Chondrocyte (in vitro differentiated cells): ENCODE results near the gene COL11A1. TPM values are rescaled to one million over a fixed set of nuclear protein-coding genes. Genes with fewer than 3 reads are reported as not detected.
A peak's percentile ranks its signal among the peaks of the same experiment; 100 is the strongest.

ENCODE experiments used
- DNase-seq: peaks from one replicate; pipeline ENCODE4 v3.0.0; 2021; ENCODE audit warnings: mixed read lengths, low spot score
- H3K27ac Mint-ChIP-seq: one replicate; pipeline ENCODE4 v1.8.0; 2021; ENCODE audit warnings: mild to moderate bottlenecking, moderate library complexity, mixed read lengths; ENCODE audit not compliant: unreplicated experiment
- H3K27me3 Mint-ChIP-seq: 2 replicates; pipeline ENCODE4 v1.8.0; 2021; ENCODE audit warnings: low read depth, mixed read lengths
- H3K36me3 Mint-ChIP-seq: 2 replicates; pipeline ENCODE4 v1.8.0; 2021; ENCODE audit warnings: low read depth, mixed read lengths
- H3K4me1 Mint-ChIP-seq: 2 replicates; pipeline ENCODE4 v1.8.0; 2021; ENCODE audit warnings: low read depth, mild to moderate bottlenecking, mixed read lengths
- H3K4me3 Mint-ChIP-seq: one replicate; pipeline ENCODE4 v1.8.0; 2021; ENCODE audit warnings: mild to moderate bottlenecking, moderate library complexity, mixed read lengths; ENCODE audit not compliant: unreplicated experiment
- H3K9me3 Mint-ChIP-seq: 2 replicates; pipeline ENCODE4 v1.8.0; 2021; ENCODE audit warnings: low read depth, mixed read lengths
- total RNA-seq: library from RNA; stranded (reverse); gene quantifications from 3 replicates; pipeline ENCODE4 v1.2.1, GENCODE V29; 2021
- TF ChIP-seq, protein P1 (sequence below): fragments of 200-600 bp; sonication (generic); IDR thresholded peaks from 2 replicates; pipeline ENCODE4 v1.5.0; 2021; ENCODE audit warnings: antibody characterized with exemption, mild to moderate bottlenecking, moderate library complexity

COL11A1 gene
- total RNA-seq, 1 donor from 2014 or later = 1,042 TPM

DNA sequence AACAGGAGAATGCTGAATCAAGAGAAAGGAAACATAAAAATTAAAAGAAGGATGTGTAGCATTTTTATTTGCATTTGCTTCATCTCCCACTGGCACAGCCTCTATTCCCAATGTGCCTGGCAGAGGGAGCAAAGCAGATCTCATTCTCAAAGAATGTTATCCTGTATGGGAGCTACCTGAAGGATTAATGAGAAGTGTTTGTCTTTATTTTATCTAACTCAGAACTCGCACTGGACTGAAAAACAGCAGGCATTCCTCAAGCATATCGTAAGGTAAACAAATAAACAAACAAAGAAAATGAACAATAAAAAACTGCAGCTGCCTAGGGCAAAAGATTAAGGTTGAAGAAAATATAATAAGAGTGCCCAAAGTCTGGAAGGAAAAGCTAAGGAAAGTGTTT, 12.7 kb upstream of the COL11A1 start:
- no peak overlapping the region for H3K27ac Mint-ChIP-seq
- no peaks in the 10 kb centered on the region for H3K27me3 Mint-ChIP-seq
- no peaks in the 10 kb centered on the region for H3K4me1 Mint-ChIP-seq
- H3K9me3 Mint-ChIP-seq = peaks cover 17% of the 10 kb centered on the region
- no peak overlapping the region for H3K4me3 Mint-ChIP-seq
- DNase-seq = no peak
- TF ChIP-seq, protein P1, sequence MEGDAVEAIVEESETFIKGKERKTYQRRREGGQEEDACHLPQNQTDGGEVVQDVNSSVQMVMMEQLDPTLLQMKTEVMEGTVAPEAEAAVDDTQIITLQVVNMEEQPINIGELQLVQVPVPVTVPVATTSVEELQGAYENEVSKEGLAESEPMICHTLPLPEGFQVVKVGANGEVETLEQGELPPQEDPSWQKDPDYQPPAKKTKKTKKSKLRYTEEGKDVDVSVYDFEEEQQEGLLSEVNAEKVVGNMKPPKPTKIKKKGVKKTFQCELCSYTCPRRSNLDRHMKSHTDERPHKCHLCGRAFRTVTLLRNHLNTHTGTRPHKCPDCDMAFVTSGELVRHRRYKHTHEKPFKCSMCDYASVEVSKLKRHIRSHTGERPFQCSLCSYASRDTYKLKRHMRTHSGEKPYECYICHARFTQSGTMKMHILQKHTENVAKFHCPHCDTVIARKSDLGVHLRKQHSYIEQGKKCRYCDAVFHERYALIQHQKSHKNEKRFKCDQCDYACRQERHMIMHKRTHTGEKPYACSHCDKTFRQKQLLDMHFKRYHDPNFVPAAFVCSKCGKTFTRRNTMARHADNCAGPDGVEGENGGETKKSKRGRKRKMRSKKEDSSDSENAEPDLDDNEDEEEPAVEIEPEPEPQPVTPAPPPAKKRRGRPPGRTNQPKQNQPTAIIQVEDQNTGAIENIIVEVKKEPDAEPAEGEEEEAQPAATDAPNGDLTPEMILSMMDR = no peak
- no peaks in the 10 kb centered on the region for H3K36me3 Mint-ChIP-seq

DNA sequence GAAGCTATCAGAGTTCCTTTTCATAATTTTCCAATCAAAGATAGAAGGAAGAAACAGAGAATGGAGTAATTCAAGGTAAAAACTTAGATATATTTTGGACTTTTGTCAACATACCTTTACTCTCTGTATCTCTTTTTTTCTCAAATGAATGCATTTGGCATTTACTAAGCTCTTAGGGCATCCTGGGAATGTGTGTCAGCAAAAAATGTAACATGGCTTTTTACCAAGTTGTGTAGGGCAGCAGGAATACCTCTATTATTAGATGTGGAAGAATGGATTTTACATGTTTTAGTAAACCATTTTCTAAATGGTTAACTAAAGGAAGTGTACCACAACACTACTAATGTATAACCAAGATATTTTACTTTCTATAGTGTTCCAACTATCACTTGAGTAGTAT, 4.2 kb upstream of the COL11A1 start:
- peak overlapping the region; percentile 53 for H3K27ac Mint-ChIP-seq
- no peak for DNase-seq
- peaks cover 4% of the 10 kb centered on the region for H3K9me3 Mint-ChIP-seq

DNA sequence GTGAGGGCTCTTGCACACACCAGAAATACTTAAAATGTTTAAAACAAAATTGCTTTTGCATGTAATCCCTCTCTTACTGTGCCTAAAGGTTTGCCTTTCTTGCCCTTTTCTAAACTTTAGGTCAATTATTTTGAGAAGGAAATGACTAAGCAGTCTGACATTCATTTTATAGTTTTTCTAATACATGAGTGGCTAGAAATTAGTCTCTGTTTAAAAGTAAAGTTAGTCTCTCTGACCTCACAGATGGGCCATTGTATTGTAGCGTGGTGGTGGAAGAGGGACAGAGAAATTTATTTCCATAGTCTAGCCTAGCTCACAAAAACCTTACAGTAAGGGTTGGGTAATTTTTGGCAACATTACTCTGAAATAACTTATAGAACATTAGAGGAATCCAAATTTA, 3.6 kb upstream of the COL11A1 start:
- Mint-ChIP-seq H3K36me3 (no peaks in the 10 kb centered on the region), H3K9me3 (no peaks in the 10 kb centered on the region), H3K4me3 (no peak overlapping the region), H3K27ac (peak overlapping the region; percentile 53), H3K27me3 (no peaks in the 10 kb centered on the region), H3K4me1 (peaks cover 43% of the 10 kb centered on the region)
- no peak for DNase-seq
- TF ChIP-seq, protein P1 = no peak

More for the DNA sequence above, 4.2 kb upstream of the COL11A1 start:
- H3K4me3 Mint-ChIP-seq = no peak overlapping the region
- peaks cover 43% of the 10 kb centered on the region for H3K4me1 Mint-ChIP-seq
- H3K27me3 Mint-ChIP-seq = no peaks in the 10 kb centered on the region
- no peaks in the 10 kb centered on the region for H3K36me3 Mint-ChIP-seq
- TF ChIP-seq, protein P1 = no peak

DNA sequence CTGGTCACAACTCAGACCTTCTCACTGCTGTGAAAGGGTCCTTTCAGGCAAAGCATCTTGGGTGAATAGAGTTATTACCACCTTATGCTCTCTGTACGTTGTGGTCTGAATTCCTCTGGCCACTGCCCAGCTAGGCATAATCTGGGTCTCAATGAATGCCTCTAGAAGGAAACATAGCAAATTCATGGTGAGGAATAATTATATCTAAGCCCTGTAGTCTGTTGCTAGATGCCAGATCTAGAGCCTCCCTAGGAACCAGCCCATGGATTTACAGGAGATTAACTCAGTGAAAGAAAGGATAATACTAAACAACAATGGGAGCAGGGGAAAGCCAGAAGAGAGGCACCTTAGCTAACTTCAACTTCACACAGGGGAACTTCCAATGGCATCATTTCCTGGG, 2.4 kb upstream of the COL11A1 start:
- H3K27me3 Mint-ChIP-seq = no peaks in the 10 kb centered on the region
- DNase-seq = no peak
- no peaks in the 10 kb centered on the region for H3K36me3 Mint-ChIP-seq
- no peak overlapping the region for H3K27ac Mint-ChIP-seq
- H3K4me1 Mint-ChIP-seq = peaks cover 43% of the 10 kb centered on the region
- no peak overlapping the region for H3K4me3 Mint-ChIP-seq
- TF ChIP-seq, protein P1 = no peak
- no peaks in the 10 kb centered on the region for H3K9me3 Mint-ChIP-seq

DNA sequence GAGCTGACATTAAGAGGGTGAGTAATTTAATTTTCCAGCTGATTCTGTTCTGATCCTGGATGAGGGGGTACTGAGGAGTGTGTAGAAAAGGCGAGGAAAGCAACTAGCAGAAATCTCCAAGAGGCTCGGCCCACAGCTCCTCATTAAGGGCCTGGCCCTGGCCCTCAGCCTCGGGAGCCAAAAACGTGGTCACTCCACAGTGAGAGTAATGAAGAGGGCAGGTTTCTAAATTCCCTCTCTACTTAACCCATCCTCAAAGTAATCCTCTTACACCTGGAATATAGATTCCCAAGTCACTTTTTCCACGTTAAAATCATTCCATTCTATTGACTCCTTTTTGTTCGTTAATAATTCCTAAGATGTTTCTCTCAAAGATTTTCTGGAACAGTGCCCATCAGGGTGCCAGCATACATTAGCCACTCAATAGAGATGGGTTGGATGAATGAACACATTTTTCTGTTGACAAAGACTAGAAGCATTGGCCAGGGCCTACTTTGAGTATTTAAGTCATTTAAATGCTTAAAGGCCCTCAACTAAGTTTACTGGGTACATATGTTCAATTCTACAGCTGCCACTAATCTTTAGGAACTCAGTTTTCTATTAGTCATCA, 1.1 kb upstream of the COL11A1 start:
- Mint-ChIP-seq H3K27ac (peak overlapping the region; percentile 83), H3K4me1 (peaks cover 50% of the 10 kb centered on the region), H3K9me3 (no peaks in the 10 kb centered on the region), H3K4me3 (peak overlapping the region; percentile 81), H3K36me3 (no peaks in the 10 kb centered on the region), H3K27me3 (no peaks in the 10 kb centered on the region)
- TF ChIP-seq, protein P1 = no peak
- no peak for DNase-seq
